Thyroid gland (tissue), 4 donors: Measurements from ENCODE around the gene ARHGEF28.

Source experiments
- POLR2A ChIP-seq, 2 donors: fragments of 450-650 bp; IDR thresholded peaks; one replicate each; pipeline ENCODE4 v1.6.1; 2017; ENCODE audit warnings: antibody characterized with exemption in 2 of 2, mild to moderate bottlenecking in 2 of 2, moderate library complexity in 1 of 2
- TF ChIP-seq, protein P1 (sequence below), 6 experiments: fragments of 200-600 bp in 3 of 6; fragments of 450-650 bp in 3 of 6; sonication (generic) in 3 of 6; IDR thresholded peaks; one replicate each; pipeline ENCODE4 v1.5.1; 2016 to 2019; ENCODE audit warnings: antibody characterized with exemption in 6 of 6, mild to moderate bottlenecking in 2 of 6, inconsistent platforms in 1 of 6, moderate library complexity in 1 of 6

DNA sequence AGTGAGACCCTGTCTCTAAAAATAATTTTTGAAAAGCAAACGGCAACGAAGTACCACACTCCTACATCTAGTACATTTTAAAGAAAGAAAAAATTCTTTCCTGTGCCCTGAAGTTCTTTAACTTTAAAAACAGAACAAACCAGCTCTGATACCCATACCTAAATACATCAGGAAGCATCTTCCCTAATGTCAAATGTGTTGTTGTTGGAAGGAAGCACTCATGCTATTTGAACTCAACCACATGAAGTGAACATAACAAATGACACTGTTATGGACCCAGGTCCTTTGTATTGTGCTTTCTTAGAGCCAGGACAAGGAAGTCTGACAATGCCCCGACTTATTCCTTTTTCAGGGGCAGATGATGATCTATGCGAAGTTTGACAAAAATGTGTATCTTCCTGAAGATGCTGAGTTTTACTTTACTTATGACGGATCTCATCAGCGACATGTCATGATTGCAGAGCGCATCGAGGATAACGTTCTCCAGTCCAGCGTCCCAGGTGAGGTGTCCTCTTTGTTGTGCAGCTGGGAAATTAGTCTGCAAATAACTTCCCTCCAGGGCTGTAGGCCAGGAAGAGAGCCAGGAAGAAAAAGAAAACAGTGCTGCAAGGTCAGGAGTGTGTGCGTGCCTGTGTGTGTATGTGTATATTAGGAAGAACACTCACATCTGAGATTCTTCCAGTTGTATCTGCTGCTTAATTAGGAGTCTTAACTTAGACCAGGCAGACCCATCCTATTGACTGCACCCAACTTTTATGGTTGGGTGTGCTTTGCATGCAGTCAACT, 123.7 kb downstream of the ARHGEF28 start:
- TF ChIP-seq, protein P1, sequence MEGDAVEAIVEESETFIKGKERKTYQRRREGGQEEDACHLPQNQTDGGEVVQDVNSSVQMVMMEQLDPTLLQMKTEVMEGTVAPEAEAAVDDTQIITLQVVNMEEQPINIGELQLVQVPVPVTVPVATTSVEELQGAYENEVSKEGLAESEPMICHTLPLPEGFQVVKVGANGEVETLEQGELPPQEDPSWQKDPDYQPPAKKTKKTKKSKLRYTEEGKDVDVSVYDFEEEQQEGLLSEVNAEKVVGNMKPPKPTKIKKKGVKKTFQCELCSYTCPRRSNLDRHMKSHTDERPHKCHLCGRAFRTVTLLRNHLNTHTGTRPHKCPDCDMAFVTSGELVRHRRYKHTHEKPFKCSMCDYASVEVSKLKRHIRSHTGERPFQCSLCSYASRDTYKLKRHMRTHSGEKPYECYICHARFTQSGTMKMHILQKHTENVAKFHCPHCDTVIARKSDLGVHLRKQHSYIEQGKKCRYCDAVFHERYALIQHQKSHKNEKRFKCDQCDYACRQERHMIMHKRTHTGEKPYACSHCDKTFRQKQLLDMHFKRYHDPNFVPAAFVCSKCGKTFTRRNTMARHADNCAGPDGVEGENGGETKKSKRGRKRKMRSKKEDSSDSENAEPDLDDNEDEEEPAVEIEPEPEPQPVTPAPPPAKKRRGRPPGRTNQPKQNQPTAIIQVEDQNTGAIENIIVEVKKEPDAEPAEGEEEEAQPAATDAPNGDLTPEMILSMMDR (IDR thresholded peaks at IDR 0.05): no peak
- peak in 1 of 2 donors; percentile 21 for TF ChIP-seq POLR2A (IDR thresholded peaks at IDR 0.05)
